Measurements from ENCODE around the gene ITGA1. TPM values are rescaled to one million over a fixed set of nuclear protein-coding genes. Genes with fewer than 3 reads are reported as not detected.
A peak's percentile ranks its signal among the peaks of the same experiment; 100 is the strongest.
"Not testable (repeated sequence)": the region's sequence is repeated elsewhere in the genome, so short reads cannot be mapped to it uniquely, and the experiment has no call there.

ITGA1 gene
- total RNA-seq, 1 donor from 2014 or later: 49.4 TPM

- no peak for DNase-seq
Measured at GRCh38 chr5:52831786-52832511, 44.2 kb downstream of the ITGA1 start.

- no peak for DNase-seq
Measured at GRCh38 chr5:52834320-52834719, 46.6 kb downstream of the ITGA1 start.

- DNase-seq: peak; percentile 17
Measured at GRCh38 chr5:52837068-52837467, 49.4 kb downstream of the ITGA1 start.

GRCh38 chr5:52837591-52838001 is 49.9 kb downstream of the ITGA1 start:
- DNase-seq: no peak

- no peak for DNase-seq
Measured at GRCh38 chr5:52838326-52839015, 50.8 kb downstream of the ITGA1 start.

- no peak for DNase-seq
Measured at GRCh38 chr5:52839285-52839684, 51.6 kb downstream of the ITGA1 start.

- DNase-seq: peak; percentile 66
Measured at GRCh38 chr5:52840277-52841050, 52.7 kb downstream of the ITGA1 start.

GRCh38 chr5:52841114-52841513 is 53.4 kb downstream of the ITGA1 start:
- no peak for DNase-seq

GRCh38 chr5:52842111-52842510 is 54.4 kb downstream of the ITGA1 start:
- DNase-seq: no peak

- no peak for DNase-seq
Measured at GRCh38 chr5:52844885-52845284, 57.2 kb downstream of the ITGA1 start.

- no peak for DNase-seq
Measured at GRCh38 chr5:52846182-52846842, 58.6 kb downstream of the ITGA1 start.

- DNase-seq: not testable (repeated sequence)
Measured at GRCh38 chr5:52848688-52849087, 61.0 kb downstream of the ITGA1 start.

GRCh38 chr5:52849544-52849943 is 61.8 kb downstream of the ITGA1 start:
- DNase-seq: no peak

GRCh38 chr5:52853650-52854049 is 65.9 kb downstream of the ITGA1 start:
- no peak for DNase-seq

GRCh38 chr5:52854301-52854700 is 66.6 kb downstream of the ITGA1 start:
- DNase-seq: peak; percentile 24

GRCh38 chr5:52854949-52855348 is 67.2 kb downstream of the ITGA1 start:
- no peak for DNase-seq

GRCh38 chr5:52856564-52856963 is 68.8 kb downstream of the ITGA1 start:
- no peak for DNase-seq

- DNase-seq: peak; percentile 30
Measured at GRCh38 chr5:52859628-52860027, 71.9 kb downstream of the ITGA1 start.

- DNase-seq: no peak
Measured at GRCh38 chr5:52861368-52861767, 73.7 kb downstream of the ITGA1 start.

GRCh38 chr5:52863715-52864290 is 76.1 kb downstream of the ITGA1 start:
- DNase-seq: peak; percentile 10

- DNase-seq: peak; percentile 76
Measured at GRCh38 chr5:52864371-52864770, 76.7 kb downstream of the ITGA1 start.

- DNase-seq: peak; percentile 29
Measured at GRCh38 chr5:52864884-52865283, 77.2 kb downstream of the ITGA1 start.

All from tongue (tissue), 2 donors.